ENCODE results near the gene KCNJ12.
"Not testable (repeated sequence)": the region's sequence is repeated elsewhere in the genome, so short reads cannot be mapped to it uniquely, and the experiment has no call there.

Gene KCNJ12

GRCh38 chr17:21376081-21376758, at the start of gene KCNJ12:
Gene KCNJ12 (plus strand): TSS chr17:21376357. CDS start chr17:21415343, 38,986 bp downstream.
- no peak for DNase-seq

- not testable (repeated sequence) for DNase-seq
Measured at GRCh38 chr17:21327921-21328320, 48.2 kb upstream of the KCNJ12 start.

GRCh38 chr17:21328778-21329177, 47.4 kb upstream of the KCNJ12 start:
- DNase-seq = not testable (repeated sequence)

- no peak for DNase-seq
Measured at GRCh38 chr17:21330436-21331160, 45.6 kb upstream of the KCNJ12 start.

GRCh38 chr17:21336541-21337294, 39.4 kb upstream of the KCNJ12 start:
- DNase-seq = not testable (repeated sequence)

GRCh38 chr17:21337981-21338625, 38.1 kb upstream of the KCNJ12 start:
- DNase-seq = not testable (repeated sequence)

- DNase-seq = no peak
Measured at GRCh38 chr17:21339011-21339410, 37.1 kb upstream of the KCNJ12 start.

GRCh38 chr17:21339571-21339970, 36.6 kb upstream of the KCNJ12 start:
- DNase-seq = not testable (repeated sequence)

GRCh38 chr17:21340407-21340806, 35.8 kb upstream of the KCNJ12 start:
- DNase-seq = not testable (repeated sequence)

GRCh38 chr17:21341279-21341678, 34.9 kb upstream of the KCNJ12 start:
- DNase-seq = not testable (repeated sequence)

GRCh38 chr17:21341925-21342540, 34.1 kb upstream of the KCNJ12 start:
- DNase-seq = not testable (repeated sequence)

- DNase-seq = not testable (repeated sequence)
Measured at GRCh38 chr17:21343061-21343949, 32.9 kb upstream of the KCNJ12 start.

GRCh38 chr17:21344801-21345200, 31.4 kb upstream of the KCNJ12 start:
- not testable (repeated sequence) for DNase-seq

- no peak for DNase-seq
Measured at GRCh38 chr17:21345236-21345635, 30.9 kb upstream of the KCNJ12 start.

- not testable (repeated sequence) for DNase-seq
Measured at GRCh38 chr17:21346107-21346506, 30.1 kb upstream of the KCNJ12 start.

- DNase-seq = not testable (repeated sequence)
Measured at GRCh38 chr17:21346651-21347250, 29.4 kb upstream of the KCNJ12 start.

GRCh38 chr17:21347660-21348059, 28.5 kb upstream of the KCNJ12 start:
- DNase-seq = not testable (repeated sequence)

GRCh38 chr17:21348081-21348925, 27.9 kb upstream of the KCNJ12 start:
- not testable (repeated sequence) for DNase-seq

GRCh38 chr17:21348926-21349261, 27.3 kb upstream of the KCNJ12 start:
- DNase-seq = not testable (repeated sequence)

Data from DMS 273 treated with DMSO at 0.1 percent for 48 hours (cell line).